ENCODE data around the gene PROCR. TPM values are rescaled to one million over a fixed set of nuclear protein-coding genes. Genes with fewer than 3 reads are reported as not detected.

The PROCR gene
- total and polyA plus RNA-seq, 4 experiments from 2014 or later, result 0.42 to 3.6 (median 1.3) TPM

DNA sequence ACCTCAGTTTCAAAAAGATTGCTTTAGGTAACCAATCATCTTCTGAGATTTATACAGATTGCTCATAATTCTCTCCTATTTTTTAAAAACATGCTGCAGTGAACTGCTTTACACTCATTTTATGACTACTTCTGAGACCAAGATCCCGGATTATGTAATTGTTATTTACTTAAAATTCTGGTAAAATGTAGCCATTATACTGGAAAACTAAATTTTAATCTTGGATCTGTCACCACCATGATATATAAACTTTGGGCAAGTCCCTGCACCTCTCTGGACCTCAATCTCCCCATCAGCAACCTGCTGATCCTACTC, 477 bp upstream of the PROCR start:
- Mint-ChIP-seq H3K36me3 (peaks cover 0 to 8% of the 10 kb centered on the region in 2 donors), H3K4me1 (peaks cover 10 to 16% (median 11%) of the 10 kb centered on the region in 4 donors), H3K27me3 (no peaks in the 10 kb centered on the region), H3K27ac (peak overlapping the region in 3 of 7 donors; percentile 36 to 81 (median 60)), H3K9me3 (no peaks in the 10 kb centered on the region), H3K4me3 (peak overlapping the region; percentile 12 to 87 (median 83))
- CTCF ChIA-PET (ENCODE audit: partially characterized antibody), result interaction anchor here (0.8 kb wide), 1 partner anchor 75 kb away, joined by 4 read pairs; no protein-coding TSS in a partner anchor
- no peak for DNase-seq
- intact Hi-C loops (cut with micrococcal nuclease), result no loop called here
- Histone ChIP-seq H3K4me1 (ENCODE audit: insufficient read depth, low read length) (peaks cover 9% of the 10 kb centered on the region), H3K27ac (ENCODE audit: low read depth, low read length) (no peak overlapping the region), H3K27me3 (ENCODE audit: insufficient read depth, low read length) (no peaks in the 10 kb centered on the region), H3K36me3 (ENCODE audit: insufficient read depth, low read length) (no peaks in the 10 kb centered on the region), H3K4me3 (ENCODE audit: low read length in 2 of 2) (no peak overlapping the region), H3K9me3 (ENCODE audit: control insufficient read depth in 1 of 2, low read length in 2 of 2) (no peaks in the 10 kb centered on the region)
- POLR2A ChIA-PET (ENCODE audit: partially characterized antibody), result no interaction called here

- H3K4me3 Mint-ChIP-seq, result peak overlapping the region in 7 of 8 donors; percentile 67 to 87 (median 85)
Measured at GRCh38 chr20:35172434-35172806, 548 bp downstream of the PROCR start.

DNA sequence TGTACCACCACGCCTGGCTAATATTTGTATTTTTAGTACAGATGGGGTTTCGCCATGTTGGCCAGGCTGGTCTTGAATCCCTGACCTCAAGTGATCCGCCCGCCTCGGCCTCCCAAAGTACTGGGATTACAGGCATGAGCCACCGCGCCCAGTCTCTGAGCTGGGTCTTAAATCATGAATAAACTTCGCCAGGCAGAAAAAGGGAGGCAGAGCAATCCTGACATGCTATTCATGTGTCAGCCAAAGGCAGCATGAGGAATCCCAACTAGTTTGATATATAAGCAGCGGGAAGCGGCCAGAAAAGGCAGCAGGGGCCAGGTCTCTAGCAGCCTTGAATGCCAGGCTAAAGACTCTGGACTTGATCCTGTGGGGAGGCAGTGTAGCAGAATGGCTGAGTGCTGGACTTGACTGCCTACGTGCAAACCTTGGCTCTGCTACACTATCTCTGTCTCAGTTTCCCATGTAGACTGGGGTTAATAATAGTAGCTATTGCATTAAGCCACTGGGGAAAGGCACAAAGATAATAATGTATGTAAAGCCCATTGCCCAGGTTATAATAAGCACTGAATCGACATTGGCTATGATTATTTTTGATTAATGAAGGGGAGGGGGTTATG, 1.8 kb downstream of the PROCR start:
- ChIA-PET CTCF (ENCODE audit: partially characterized antibody) (no interaction called here), POLR2A (ENCODE audit: partially characterized antibody) (no interaction called here)
- no peaks in the 10 kb centered on the region for H3K36me3 ChIP-seq (ENCODE audit: insufficient read depth, low read length)
- no peak overlapping the region for H3K27ac ChIP-seq (ENCODE audit: low read depth, low read length)
- no peak for DNase-seq
- Mint-ChIP-seq H3K36me3 (peaks cover 1 to 16% of the 10 kb centered on the region in 2 donors), H3K4me1 (peaks cover 9 to 16% (median 11%) of the 10 kb centered on the region in 4 donors), H3K27me3 (no peaks in the 10 kb centered on the region), H3K9me3 (no peaks in the 10 kb centered on the region), H3K27ac (peak overlapping the region in 1 of 7 donors; percentile 7), H3K4me3 (peak overlapping the region in 1 of 8 donors; percentile 14)
- no peak overlapping the region for H3K4me3 ChIP-seq (ENCODE audit: low read length in 2 of 2)
- H3K4me1 ChIP-seq (ENCODE audit: insufficient read depth, low read length), result peaks cover 9% of the 10 kb centered on the region
- intact Hi-C loops (cut with micrococcal nuclease), result no loop called here
- no peaks in the 10 kb centered on the region for H3K27me3 ChIP-seq (ENCODE audit: insufficient read depth, low read length)
- no peaks in the 10 kb centered on the region for H3K9me3 ChIP-seq (ENCODE audit: control insufficient read depth in 1 of 2, low read length in 2 of 2)

More at GRCh38 chr20:35172434-35172806, 548 bp downstream of the PROCR start:
- H3K9me3 Mint-ChIP-seq, result no peaks in the 10 kb centered on the region
- Histone ChIP-seq H3K27me3 (ENCODE audit: insufficient read depth, low read length) (no peaks in the 10 kb centered on the region), H3K4me1 (ENCODE audit: insufficient read depth, low read length) (peaks cover 9% of the 10 kb centered on the region), H3K27ac (ENCODE audit: low read depth, low read length) (no peak overlapping the region), H3K36me3 (ENCODE audit: insufficient read depth, low read length) (no peaks in the 10 kb centered on the region), H3K4me3 (ENCODE audit: low read length in 2 of 2) (no peak overlapping the region), H3K9me3 (ENCODE audit: control insufficient read depth in 1 of 2, low read length in 2 of 2) (no peaks in the 10 kb centered on the region)
- intact Hi-C loops (cut with micrococcal nuclease), result no loop called here
- H3K36me3 Mint-ChIP-seq, result peaks cover 1 to 12% of the 10 kb centered on the region in 2 donors
- ChIA-PET POLR2A (ENCODE audit: partially characterized antibody) (interaction anchor here (0.7 kb wide), 1 partner anchor 25 kb away, joined by 3 read pairs; the partner anchor contains the start of gene EDEM2), CTCF (ENCODE audit: partially characterized antibody) (no interaction called here)
- no peaks in the 10 kb centered on the region for H3K27me3 Mint-ChIP-seq
- peak overlapping the region in 4 of 7 donors; percentile 32 to 86 (median 80) for H3K27ac Mint-ChIP-seq
- H3K4me1 Mint-ChIP-seq, result peaks cover 9 to 16% (median 11%) of the 10 kb centered on the region in 4 donors
- no peak for DNase-seq

- intact Hi-C loops (cut with micrococcal nuclease), result no loop called here
- ChIA-PET CTCF (ENCODE audit: partially characterized antibody) (no interaction called here), POLR2A (ENCODE audit: partially characterized antibody) (no interaction called here)
- H3K27ac Mint-ChIP-seq, result no peak overlapping the region
- H3K36me3 ChIP-seq (ENCODE audit: insufficient read depth, low read length), result no peaks in the 10 kb centered on the region
- peaks cover 9 to 16% (median 11%) of the 10 kb centered on the region in 4 donors for H3K4me1 Mint-ChIP-seq
- H3K4me3 Mint-ChIP-seq, result no peak overlapping the region
- H3K4me3 ChIP-seq (ENCODE audit: low read length in 2 of 2), result no peak overlapping the region
- no peaks in the 10 kb centered on the region for H3K27me3 ChIP-seq (ENCODE audit: insufficient read depth, low read length)
- no peaks in the 10 kb centered on the region for H3K9me3 Mint-ChIP-seq
- peaks cover 1 to 19% of the 10 kb centered on the region in 2 donors for H3K36me3 Mint-ChIP-seq
- no peaks in the 10 kb centered on the region for H3K9me3 ChIP-seq (ENCODE audit: control insufficient read depth in 1 of 2, low read length in 2 of 2)
- no peak overlapping the region for H3K27ac ChIP-seq (ENCODE audit: low read depth, low read length)
- peaks cover 9% of the 10 kb centered on the region for H3K4me1 ChIP-seq (ENCODE audit: insufficient read depth, low read length)
- no peaks in the 10 kb centered on the region for H3K27me3 Mint-ChIP-seq
- DNase-seq, result peak in 1 of 5 donors; percentile 38
Measured at GRCh38 chr20:35174458-35175216, 2.8 kb downstream of the PROCR start.

GRCh38 chr20:35176132-35176531, 4.3 kb downstream of the PROCR start:
- no peaks in the 10 kb centered on the region for H3K36me3 ChIP-seq (ENCODE audit: insufficient read depth, low read length)
- peaks cover 9% of the 10 kb centered on the region for H3K4me1 ChIP-seq (ENCODE audit: insufficient read depth, low read length)
- H3K27ac ChIP-seq (ENCODE audit: low read depth, low read length), result no peak overlapping the region
- Mint-ChIP-seq H3K4me3 (no peak overlapping the region), H3K36me3 (peaks cover 1 to 25% of the 10 kb centered on the region in 2 donors), H3K27ac (no peak overlapping the region), H3K27me3 (no peaks in the 10 kb centered on the region), H3K9me3 (no peaks in the 10 kb centered on the region), H3K4me1 (peaks cover 9 to 16% (median 11%) of the 10 kb centered on the region in 4 donors)
- no peak overlapping the region for H3K4me3 ChIP-seq (ENCODE audit: low read length in 2 of 2)
- POLR2A ChIA-PET (ENCODE audit: partially characterized antibody), result no interaction called here
- H3K27me3 ChIP-seq (ENCODE audit: insufficient read depth, low read length), result no peaks in the 10 kb centered on the region
- DNase-seq, result no peak
- no peaks in the 10 kb centered on the region for H3K9me3 ChIP-seq (ENCODE audit: control insufficient read depth in 1 of 2, low read length in 2 of 2)
- CTCF ChIA-PET (ENCODE audit: partially characterized antibody), result interaction anchor here (0.6 to 1.2 kb wide), 2 partner anchors 9 to 12 kb away, joined by 3 read pairs; no protein-coding TSS in a partner anchor
- intact Hi-C loops (cut with micrococcal nuclease), result no loop called here

DNA sequence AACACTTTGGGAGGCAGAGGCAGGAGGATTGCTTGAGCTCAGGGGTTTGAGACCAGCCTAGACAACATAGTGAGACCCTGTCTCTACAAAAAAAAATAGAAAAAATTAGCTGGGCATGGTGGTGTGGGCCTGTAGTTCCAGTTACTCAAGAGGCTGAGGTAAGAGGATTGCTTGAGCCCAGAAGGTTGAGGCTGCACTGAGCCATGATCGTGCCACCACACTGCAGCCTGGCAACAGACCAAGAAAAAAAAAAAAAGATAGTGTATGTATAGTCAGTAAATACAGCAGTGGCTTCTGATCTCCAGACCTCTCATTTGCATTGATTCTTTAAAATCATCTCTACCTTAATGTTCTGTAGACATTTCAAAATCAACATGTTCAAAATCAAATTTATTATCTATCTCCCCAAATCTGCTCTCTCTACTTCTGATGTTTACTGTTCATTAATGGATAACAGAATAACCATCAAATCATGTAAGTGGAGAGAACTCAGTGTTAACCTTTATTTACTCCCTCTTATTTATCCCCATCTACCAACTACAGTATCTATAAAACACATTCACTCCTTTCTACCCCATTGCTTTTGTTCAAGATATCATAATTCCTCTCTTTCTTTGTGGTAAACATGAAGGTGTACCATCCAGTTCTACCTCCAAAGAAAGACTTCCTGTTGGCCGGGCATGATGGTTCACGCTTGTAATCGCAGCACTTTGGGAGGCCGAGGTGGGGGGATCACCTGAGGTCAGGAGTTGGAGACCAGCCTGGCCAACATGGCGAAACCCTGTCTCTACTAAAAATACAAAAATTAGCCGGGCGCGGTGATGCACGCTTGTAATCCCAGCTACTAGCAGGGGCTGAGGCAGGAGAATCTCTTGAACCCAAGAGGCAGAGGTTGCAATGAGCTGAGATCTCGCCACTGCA, 7.7 kb downstream of the PROCR start:
- DNase-seq, result no peak
- no peaks in the 10 kb centered on the region for H3K9me3 Mint-ChIP-seq
- no peak overlapping the region for H3K4me3 Mint-ChIP-seq
- H3K27me3 ChIP-seq (ENCODE audit: insufficient read depth, low read length), result no peaks in the 10 kb centered on the region
- H3K4me1 ChIP-seq (ENCODE audit: insufficient read depth, low read length), result no peaks in the 10 kb centered on the region
- no peak overlapping the region for H3K4me3 ChIP-seq (ENCODE audit: low read length in 2 of 2)
- no peaks in the 10 kb centered on the region for H3K4me1 Mint-ChIP-seq
- POLR2A ChIA-PET (ENCODE audit: partially characterized antibody), result interaction anchor here (1.4 kb wide), 1 partner anchor 32 kb away, joined by 3 read pairs; the partner anchor contains the start of gene EDEM2
- H3K36me3 ChIP-seq (ENCODE audit: insufficient read depth, low read length), result no peaks in the 10 kb centered on the region
- H3K27ac Mint-ChIP-seq, result peak overlapping the region in 1 of 7 donors; percentile 24
- no peaks in the 10 kb centered on the region for H3K9me3 ChIP-seq (ENCODE audit: control insufficient read depth in 1 of 2, low read length in 2 of 2)
- H3K27ac ChIP-seq (ENCODE audit: low read depth, low read length), result no peak overlapping the region
- no peaks in the 10 kb centered on the region for H3K27me3 Mint-ChIP-seq
- CTCF ChIA-PET (ENCODE audit: partially characterized antibody), result interaction anchor here (0.7 to 1.4 kb wide), 3 partner anchors 13 to 79 kb away, joined by 3 read pairs; no protein-coding TSS in a partner anchor
- H3K36me3 Mint-ChIP-seq, result peaks cover 1 to 40% of the 10 kb centered on the region in 2 donors
- intact Hi-C loops (cut with micrococcal nuclease), result no loop called here
